Calu3 (cell line): Measurements from ENCODE around the gene UBE2O. TPM values are rescaled to one million over a fixed set of nuclear protein-coding genes. Genes with fewer than 3 reads are reported as not detected.

ENCODE experiments used
- BruUV-seq: library from RNA; stranded (reverse); fragments of 400-500 nt; replicated peaks from 2 replicates; lab custom pipeline; 2021; lab: Mats Ljungman, UMichigan
- CTCF ChIA-PET: fragments of 300-600 bp; sonication (Branson Sonifier 250); formaldehyde crosslinking; loops from one replicate; lab custom pipeline; 2022; ENCODE audit warnings: antibody characterized with exemption; lab: Charles Lee
- DNase-seq: peaks from one replicate; pipeline ENCODE4 v3.0.0; 2022
- H3K27ac Mint-ChIP-seq: one replicate; pipeline ENCODE4 v1.8.0; 2022; ENCODE audit warnings: mixed read lengths; ENCODE audit not compliant: unreplicated experiment
- H3K27me3 Mint-ChIP-seq: one replicate; pipeline ENCODE4 v1.8.0; 2022; ENCODE audit warnings: mixed read lengths; ENCODE audit not compliant: unreplicated experiment
- H3K36me3 Mint-ChIP-seq: one replicate; pipeline ENCODE4 v1.8.0; 2022; ENCODE audit warnings: mild to moderate bottlenecking, moderate library complexity, mixed read lengths; ENCODE audit not compliant: insufficient read depth, unreplicated experiment
- H3K4me1 Mint-ChIP-seq: one replicate; pipeline ENCODE4 v1.8.0; 2022; ENCODE audit warnings: mild to moderate bottlenecking, low read depth, mixed read lengths; ENCODE audit not compliant: unreplicated experiment
- H3K4me3 Mint-ChIP-seq: one replicate; pipeline ENCODE4 v1.8.0; 2022; ENCODE audit warnings: mild to moderate bottlenecking, low read depth, moderate library complexity, mixed read lengths; ENCODE audit not compliant: unreplicated experiment
- H3K9me3 Mint-ChIP-seq: one replicate; pipeline ENCODE4 v1.8.0; 2022; ENCODE audit warnings: low read depth, mixed read lengths; ENCODE audit not compliant: unreplicated experiment
- CTCF ChIP-seq: fragments of 200-600 bp; IDR thresholded peaks from one replicate; pipeline ENCODE4 v1.8.0; 2022; ENCODE audit warnings: antibody characterized with exemption; ENCODE audit not compliant: unreplicated experiment
- intact Hi-C: fragments of 100-400 bp; cut with micrococcal nuclease; formaldehyde crosslinking; loops from one replicate; pipeline ENCODE4 v1.10.0; 2022; ENCODE audit not compliant: unreplicated experiment
- total RNA-seq: library from RNA; stranded (reverse); gene quantifications from 2 replicates; pipeline ENCODE4 v1.2.3, GENCODE V29; 2022

The UBE2O gene
- total RNA-seq, 1 experiment from 2014 or later, result 29.0 TPM

- Mint-ChIP-seq H3K9me3 (no peaks in the 10 kb centered on the region), H3K27ac (no peak overlapping the region), H3K4me3 (no peak overlapping the region), H3K4me1 (no peaks in the 10 kb centered on the region), H3K27me3 (no peaks in the 10 kb centered on the region), H3K36me3 (peaks cover 22% of the 10 kb centered on the region)
- CTCF ChIA-PET, result no interaction called here
- TF ChIP-seq CTCF, result no peak
- no TSS peak for BruUV-seq
- no peak for DNase-seq
- intact Hi-C loops, result no loop called here
Measured at GRCh38 chr17:76471498-76472257, 18.7 kb upstream of the UBE2O start.

- no peak for TF ChIP-seq CTCF
- Mint-ChIP-seq H3K4me1 (no peaks in the 10 kb centered on the region), H3K36me3 (peaks cover 19% of the 10 kb centered on the region), H3K27ac (no peak overlapping the region), H3K9me3 (no peaks in the 10 kb centered on the region), H3K27me3 (no peaks in the 10 kb centered on the region), H3K4me3 (no peak overlapping the region)
- no peak for DNase-seq
- BruUV-seq, result no TSS peak
- intact Hi-C loops, result no loop called here
- CTCF ChIA-PET, result interaction anchor here (0.9 kb wide), 1 partner anchor 27 kb away, joined by 9 read pairs; no protein-coding TSS in a partner anchor
Measured at GRCh38 chr17:76469991-76470739, 17.2 kb upstream of the UBE2O start.

GRCh38 chr17:76469076-76469990 lies 16.4 kb upstream of the UBE2O start:
- no peaks in the 10 kb centered on the region for H3K9me3 Mint-ChIP-seq
- no peak for TF ChIP-seq CTCF
- no TSS peak for BruUV-seq
- CTCF ChIA-PET, result interaction anchor here (0.9 kb wide), 1 partner anchor 28 kb away, joined by 9 read pairs; no protein-coding TSS in a partner anchor
- no peak overlapping the region for H3K27ac Mint-ChIP-seq
- intact Hi-C loops, result no loop called here
- peaks cover 19% of the 10 kb centered on the region for H3K36me3 Mint-ChIP-seq
- no peaks in the 10 kb centered on the region for H3K4me1 Mint-ChIP-seq
- no peak overlapping the region for H3K4me3 Mint-ChIP-seq
- H3K27me3 Mint-ChIP-seq, result no peaks in the 10 kb centered on the region
- DNase-seq, result no peak

- Mint-ChIP-seq H3K4me3 (no peak overlapping the region), H3K27ac (no peak overlapping the region), H3K36me3 (peaks cover 17% of the 10 kb centered on the region), H3K27me3 (no peaks in the 10 kb centered on the region), H3K4me1 (no peaks in the 10 kb centered on the region), H3K9me3 (no peaks in the 10 kb centered on the region)
- no peak for TF ChIP-seq CTCF
- no peak for DNase-seq
- BruUV-seq, result no TSS peak
- intact Hi-C loops, result no loop called here
- CTCF ChIA-PET, result no interaction called here
Measured at GRCh38 chr17:76468634-76469010, 15.7 kb upstream of the UBE2O start.
